ENCODE measurements around the gene INVS.
"Not testable (repeated sequence)": the region's sequence is repeated elsewhere in the genome, so short reads cannot be mapped to it uniquely, and the experiment has no call there.

GRCh38 chr9:100136799-100137198, 37.8 kb downstream of the INVS start:
- not testable (repeated sequence) for TF ChIP-seq CTCF, EZH2phosphoT487 (IDR thresholded peaks at IDR 0.05; ENCODE audit: low read length)
